Urothelium cell line (cell line): Measurements from ENCODE around the gene CNTNAP2.
"Not testable (repeated sequence)": the region's sequence is repeated elsewhere in the genome, so short reads cannot be mapped to it uniquely, and the experiment has no call there.

Experiments
- DNase-seq: peaks from one replicate; pipeline ENCODE4 v3.0.0; 2011; ENCODE audit warnings: low spot score, mixed read lengths
- FAIRE-seq: peaks from 2 replicates; lab custom pipeline; 2011; peaks lifted over from hg19 to GRCh38; lab: Jason Lieb, UNC

Gene CNTNAP2

DNA sequence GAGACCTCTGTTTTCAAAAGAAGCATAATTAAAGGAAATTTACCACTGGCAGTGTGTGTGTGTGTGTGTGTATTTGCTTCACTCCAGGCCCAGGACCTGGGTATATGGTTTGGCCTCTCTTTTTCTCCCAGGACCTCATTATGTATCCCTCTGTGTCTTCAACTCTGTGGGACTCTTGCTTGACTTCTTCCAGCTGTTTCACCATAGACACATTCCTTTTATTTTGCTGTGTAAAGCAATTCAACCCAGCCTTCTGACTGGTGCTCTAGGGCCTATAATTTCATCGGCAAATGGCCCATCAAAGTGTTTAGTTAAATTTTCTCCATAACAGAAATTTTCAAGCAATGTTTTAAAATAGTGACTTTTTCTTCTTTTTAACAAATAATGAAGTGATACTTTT lies 954.3 kb downstream of the CNTNAP2 start:
- FAIRE-seq, result no peak
- no peak for DNase-seq

DNA sequence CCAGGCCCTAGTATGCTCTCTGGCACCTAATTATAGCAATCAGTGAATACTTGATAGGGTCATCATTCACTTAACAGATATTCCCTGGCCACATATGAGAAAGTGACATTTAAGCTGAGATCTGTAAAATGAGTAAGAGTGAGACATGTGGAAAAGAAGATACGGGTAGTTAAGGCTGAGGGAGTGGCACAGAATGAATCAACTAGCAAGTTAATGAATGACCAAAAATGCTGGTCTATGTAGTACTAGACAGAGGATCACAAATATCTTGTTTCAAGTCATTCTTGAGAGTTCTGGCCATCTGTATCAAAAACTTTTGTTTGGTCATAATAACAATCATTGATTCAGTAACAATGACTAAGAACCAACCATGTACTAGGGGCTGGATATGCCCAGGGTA lies 954.9 kb downstream of the CNTNAP2 start:
- no peak for FAIRE-seq

DNA sequence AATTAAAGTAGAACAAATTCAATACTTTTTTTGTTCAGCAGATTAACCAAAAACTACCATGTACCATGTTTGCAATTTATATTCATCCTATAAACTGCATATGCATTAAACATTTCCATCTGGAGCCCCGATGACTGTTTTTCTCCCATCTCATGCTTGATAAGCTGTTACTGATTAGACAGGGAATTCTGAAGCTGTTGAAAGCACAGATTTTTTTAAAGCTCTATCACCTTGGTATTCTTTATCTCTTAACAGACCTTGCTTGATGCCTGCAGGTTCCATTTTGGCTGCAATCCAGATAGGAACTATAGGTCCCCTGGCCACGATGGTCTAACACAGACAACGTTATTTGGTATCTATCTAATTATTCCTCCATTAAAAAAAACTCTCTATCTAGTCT lies 961.7 kb downstream of the CNTNAP2 start:
- no peak for DNase-seq
- no peak for FAIRE-seq

More for the DNA sequence above, 954.9 kb downstream of the CNTNAP2 start:
- no peak for DNase-seq

DNA sequence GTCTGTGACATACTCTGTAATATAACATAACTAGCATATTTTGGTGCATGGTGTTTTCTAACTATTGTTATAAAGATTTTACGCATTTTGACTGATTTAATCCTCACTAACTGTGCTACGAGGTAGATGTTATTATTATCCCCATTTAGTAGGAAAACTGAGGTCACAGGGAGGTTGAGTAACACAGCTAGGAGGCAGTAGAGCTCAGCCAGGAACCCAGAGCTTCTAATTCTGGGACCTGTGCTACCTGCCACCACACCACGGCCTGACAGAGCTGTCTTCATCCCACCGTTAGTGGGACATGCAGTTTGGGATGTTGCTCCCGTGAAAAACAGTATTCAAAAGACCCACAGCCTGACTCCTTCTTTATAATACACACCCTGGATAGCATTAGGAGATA lies 962.5 kb downstream of the CNTNAP2 start:
- FAIRE-seq, result no peak
- no peak for DNase-seq

DNA sequence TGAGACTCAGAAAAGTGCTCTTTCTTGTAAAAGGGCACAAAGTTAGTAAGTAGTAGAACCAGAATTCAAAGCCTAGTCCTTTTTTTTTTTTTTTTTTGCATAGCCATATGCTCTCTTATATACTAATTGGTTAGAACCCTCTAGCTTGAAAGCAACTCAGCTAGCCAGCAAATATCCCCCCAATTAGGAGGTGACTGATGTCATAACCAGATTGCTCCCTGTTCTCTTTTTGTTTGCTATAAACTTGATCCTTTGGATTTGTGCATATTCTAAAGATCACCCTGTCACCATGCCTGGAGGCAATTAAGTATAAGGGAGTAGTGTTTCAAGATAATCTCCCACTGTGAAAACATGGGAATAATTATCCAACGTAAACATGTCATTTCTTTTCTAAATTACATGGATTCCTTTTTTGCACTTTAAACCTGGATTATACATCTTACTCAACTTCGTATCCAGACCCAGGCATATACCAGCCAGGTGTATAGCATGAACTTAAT lies 963.4 kb downstream of the CNTNAP2 start:
- DNase-seq (no peak), FAIRE-seq (no peak)

DNA sequence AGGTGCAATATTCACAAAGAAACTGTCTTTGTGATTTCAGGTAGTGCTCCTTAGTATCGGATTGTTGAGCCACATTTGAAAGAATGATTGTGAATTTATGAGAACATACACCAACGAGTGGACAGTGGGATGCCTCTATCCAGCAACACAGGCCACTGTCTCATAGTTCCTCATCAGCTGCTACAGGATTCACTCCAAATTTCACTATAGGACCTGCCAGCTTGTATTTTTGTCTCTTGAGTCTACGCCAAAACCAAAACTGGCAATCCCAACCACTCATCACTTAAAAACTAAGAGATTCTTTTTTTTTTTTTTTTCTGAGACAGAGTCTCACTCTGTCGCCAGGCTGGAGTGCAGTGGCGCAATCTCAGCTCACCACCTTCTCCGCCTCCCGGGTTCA lies 964.5 kb downstream of the CNTNAP2 start:
- DNase-seq (no peak), FAIRE-seq (no peak)

DNA sequence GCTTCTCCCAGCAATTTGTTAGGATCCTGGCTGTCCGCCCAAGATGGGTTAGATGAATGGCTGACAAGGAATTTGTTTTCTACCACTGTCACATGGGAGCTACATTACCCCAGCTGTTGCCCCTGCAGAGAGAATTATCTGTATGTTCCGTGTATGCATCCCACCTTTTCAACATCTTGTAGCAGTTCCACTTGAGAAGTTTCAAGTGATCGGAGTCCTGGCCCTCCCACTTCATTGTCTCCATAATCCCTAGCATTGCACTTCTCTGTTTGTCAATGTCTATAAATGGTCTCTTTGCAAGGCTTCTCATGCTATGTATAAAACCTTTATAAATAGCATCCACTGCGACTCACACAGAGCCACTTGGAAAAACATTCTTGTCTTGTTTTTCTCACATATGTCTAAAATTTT lies 972.5 kb downstream of the CNTNAP2 start:
- DNase-seq (no peak), FAIRE-seq (no peak)

DNA sequence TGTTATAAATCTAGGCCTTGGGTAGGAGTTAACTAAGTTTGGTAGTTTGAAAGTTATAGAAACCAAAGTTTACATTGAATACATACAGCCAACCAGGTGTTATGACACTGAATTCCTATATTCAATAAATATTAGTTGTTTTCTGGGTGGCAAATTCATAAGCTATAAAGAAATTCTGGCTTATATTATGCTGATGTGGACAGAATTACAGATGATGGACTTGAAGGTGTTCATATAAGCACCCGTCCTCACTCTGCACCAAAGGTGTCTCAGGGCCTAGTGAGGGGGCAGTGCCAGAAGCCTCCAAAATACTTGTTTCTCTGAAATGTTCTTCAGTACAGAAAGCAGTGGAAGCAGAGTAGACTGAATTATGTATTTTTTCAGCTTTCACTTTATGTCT lies 973.0 kb downstream of the CNTNAP2 start:
- no peak for FAIRE-seq
- DNase-seq, result no peak

DNA sequence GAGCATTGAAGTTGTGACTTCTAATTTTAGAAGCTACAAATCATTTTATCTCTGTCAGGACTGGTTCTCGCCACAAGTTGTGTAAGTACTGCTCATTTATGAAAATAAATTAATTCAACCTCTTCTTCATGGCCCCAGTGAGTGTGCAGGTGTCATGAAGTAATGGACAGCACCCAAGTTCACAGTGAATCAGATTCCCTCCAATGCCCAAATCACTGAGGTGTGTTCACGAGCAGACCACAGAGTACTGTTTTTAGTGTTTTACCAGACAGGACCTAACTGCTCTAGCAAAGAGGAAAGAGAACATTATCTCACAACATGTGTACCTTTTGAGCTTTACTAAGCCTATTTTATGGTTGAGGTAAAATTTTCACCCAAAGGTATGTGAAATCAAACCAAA lies 980.0 kb downstream of the CNTNAP2 start:
- DNase-seq, result no peak
- no peak for FAIRE-seq

DNA sequence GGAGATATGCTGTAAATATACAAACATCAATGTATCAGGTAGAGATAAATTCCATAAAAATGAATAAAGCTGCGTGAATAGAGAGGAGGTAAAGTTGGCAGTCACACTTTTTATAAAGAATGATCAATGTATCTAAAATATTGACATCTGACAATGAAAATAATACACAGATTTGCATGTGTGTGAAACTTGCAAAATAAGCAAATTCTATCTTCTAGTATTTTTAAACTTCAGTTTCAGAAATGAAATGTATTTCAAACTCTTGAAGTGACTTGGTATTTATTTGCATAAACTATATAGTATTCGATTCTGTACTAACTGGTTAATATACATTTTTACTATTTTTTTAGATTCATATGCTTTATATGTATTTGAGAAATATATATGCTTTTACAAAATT lies 986.6 kb downstream of the CNTNAP2 start:
- DNase-seq (no peak), FAIRE-seq (no peak)

DNA sequence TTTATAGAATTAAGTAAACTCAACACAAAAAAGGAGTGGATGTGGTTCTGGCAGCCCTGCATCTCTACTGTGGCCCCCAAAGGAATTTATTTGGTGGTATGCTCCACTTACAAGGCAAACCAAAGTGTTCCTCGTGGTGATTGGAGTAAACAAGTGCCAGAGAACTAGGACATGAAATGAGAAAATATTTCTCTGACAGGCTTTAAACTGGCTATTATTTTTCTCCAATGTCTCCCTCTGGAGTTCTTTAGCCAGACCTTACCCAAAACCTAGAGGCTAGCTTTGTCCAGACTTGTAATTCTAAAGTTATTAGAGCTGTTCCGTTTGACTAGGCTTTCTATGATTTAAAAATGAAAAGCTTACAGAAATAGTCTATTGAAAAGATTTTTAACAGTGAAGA lies 990.1 kb downstream of the CNTNAP2 start:
- FAIRE-seq, result no peak

DNA sequence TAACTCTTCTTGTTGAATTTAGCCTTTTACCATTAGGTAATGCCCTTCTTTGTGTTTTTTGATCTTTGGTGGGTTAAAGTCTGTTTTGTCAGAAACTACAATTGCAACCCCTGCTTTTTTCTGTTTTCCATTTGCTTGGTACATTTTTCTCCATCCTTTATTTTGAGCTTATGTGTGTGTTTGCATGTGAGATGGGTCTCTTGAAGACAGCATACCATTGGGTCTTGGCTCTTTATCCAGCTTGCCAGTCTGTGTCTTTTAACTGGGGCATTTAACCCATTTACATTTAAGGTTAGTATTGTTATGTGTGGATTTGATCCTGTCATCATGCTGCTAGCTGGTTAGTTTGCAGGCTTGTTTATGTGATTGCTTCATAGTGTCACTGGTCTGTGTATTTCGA lies 997.9 kb downstream of the CNTNAP2 start:
- DNase-seq, FAIRE-seq: not testable (repeated sequence)

More for the DNA sequence above, 990.1 kb downstream of the CNTNAP2 start:
- DNase-seq, result no peak

DNA sequence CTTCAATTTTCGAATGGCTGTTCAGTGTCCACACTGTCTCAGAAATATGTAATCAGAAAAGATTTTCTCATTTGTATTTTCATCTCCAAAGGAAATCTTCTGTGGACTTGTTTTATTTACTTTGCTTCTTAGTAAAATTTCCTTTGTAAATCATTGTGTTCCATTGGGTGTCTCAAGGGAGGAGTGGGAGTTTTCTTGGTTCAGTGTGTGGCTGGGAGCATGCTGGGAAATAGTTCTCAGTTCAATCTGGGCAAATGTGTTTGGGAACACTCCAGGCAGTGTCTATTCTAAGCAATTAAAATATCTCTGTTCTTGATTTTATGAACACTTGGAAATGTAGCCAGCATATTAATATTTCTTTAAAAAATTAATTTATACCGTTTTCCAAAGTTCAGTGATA lies 1019.8 kb downstream of the CNTNAP2 start:
- no peak for DNase-seq
- no peak for FAIRE-seq

DNA sequence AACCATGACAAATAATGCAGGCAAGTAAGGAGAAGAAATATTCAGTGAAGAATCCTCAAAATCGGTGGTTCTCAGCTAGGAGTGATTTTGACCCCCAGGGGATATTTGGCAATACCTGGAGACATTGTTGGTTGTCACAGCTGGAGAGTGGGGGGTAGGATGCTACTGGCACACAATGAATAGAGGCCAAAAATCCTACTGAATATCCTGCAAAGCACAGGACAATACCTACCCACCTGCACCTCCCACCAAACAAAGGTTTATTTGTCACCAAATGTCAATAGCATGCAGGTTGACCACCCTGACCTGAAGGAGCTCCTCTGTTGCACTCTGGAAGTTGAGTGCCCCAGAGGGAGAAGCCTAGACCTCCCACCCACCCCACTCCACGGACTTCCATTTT lies 1028.6 kb downstream of the CNTNAP2 start:
- FAIRE-seq, result no peak

DNA sequence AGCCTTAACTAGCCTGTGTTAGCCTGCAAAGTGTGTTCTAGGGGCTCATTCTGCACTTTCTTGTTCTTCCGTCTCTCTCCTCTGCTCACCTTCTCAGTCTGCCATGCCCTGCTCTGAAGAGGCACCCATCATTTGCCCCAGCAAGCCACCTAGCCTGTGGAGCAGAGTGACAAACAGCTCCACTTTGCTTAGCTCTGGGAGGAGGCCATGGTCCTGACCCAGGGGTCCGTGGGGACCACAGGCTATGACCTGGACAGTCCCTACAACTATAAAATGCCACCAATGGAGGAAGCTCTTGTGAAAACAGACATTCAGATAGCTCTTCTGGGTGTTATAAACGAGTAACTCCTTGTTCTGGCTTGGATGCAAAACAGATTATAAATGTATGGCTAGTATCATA lies 1029.6 kb downstream of the CNTNAP2 start:
- FAIRE-seq (no peak), DNase-seq (no peak)

More for the DNA sequence above, 1028.6 kb downstream of the CNTNAP2 start:
- no peak for DNase-seq

DNA sequence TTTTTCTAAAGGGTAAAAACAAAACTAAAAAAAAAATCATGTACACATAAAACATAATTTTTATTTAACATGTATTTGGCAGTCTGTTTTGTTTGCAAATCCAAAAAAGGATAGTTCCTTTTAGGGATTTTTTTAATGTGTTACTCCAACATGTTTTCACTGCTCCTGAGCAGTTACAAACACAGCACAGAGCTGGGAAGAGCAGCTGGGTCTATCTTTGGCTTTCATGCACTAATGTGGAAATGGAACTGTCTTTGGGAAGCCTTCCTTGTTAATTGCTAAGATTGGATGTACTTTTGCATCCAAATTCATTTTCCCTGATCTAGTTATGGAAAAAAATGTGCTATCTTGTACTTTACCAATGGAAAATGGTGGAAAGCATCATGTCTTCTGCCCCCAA lies 1035.1 kb downstream of the CNTNAP2 start:
- FAIRE-seq (no peak), DNase-seq (no peak)

DNA sequence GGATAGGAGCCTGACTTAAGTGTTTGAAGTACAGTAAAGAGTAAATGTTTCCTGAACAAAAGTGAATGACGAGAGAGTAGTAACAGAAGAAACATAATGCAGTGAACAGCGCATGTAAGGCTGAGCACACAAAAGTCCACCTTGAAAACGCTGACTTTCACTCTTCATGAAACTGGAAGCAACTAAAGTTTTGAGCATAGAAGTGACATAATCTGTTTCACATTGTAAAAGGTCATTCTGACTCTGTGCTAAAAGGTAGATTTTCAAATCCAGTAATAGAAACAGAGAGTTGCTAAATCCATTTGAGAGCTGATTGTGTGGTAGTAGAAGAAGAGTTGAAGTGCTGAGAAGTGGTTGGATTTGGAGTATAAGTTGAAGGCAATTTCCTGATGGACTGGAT lies 1037.0 kb downstream of the CNTNAP2 start:
- no peak for DNase-seq
- no peak for FAIRE-seq

DNA sequence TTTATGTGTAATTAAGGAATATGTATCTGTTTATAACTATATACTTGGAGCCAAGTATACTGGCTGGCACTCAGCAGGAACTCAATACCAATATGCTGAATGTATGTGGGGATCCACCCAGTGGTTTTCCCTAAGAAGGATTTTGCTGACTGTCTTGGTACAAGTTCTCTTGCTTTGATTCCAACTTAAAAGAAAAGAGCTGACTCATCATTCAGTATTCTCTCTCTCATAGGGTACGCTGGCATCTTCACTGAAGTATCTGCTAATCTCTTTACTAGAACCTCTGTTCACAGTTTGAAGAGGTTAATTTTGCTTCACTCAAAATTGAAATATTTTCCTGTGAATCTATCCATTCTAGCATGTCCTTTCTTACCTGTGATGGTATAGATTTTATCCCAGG lies 1044.8 kb downstream of the CNTNAP2 start:
- no peak for FAIRE-seq
- no peak for DNase-seq

DNA sequence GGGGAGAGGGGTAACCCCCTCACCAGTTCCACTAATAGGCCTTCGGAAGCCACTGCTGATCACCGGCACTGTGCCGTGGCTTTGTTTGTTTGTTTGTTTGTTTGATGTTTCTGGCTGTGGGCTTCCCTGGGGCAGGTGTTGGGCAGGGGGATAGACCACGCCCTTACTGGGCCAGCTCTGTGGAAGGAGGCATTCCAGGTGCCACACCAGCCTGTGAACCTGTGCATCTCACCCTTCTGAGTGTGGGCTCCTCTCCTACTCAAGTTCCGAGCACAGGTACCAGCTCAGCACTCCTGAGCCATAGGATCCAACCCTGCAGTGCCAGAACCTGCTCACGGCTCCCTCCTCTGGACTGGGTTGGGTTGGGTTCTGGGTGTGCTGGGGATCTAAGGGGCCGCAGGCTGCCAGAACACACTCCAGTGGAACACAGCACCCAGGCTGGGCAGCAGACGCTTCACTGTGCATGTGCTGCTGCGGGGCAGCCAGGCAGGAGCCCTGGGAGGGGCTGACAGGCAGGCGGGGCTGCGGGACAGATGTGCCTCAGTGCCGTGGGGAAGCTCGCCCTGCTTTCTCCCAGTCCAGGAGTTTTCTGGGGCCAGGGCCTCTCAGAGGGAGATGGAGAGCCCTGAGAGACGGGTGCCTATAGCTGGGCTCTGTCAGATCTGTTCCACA lies 1053.9 kb downstream of the CNTNAP2 start:
- no peak for FAIRE-seq

DNA sequence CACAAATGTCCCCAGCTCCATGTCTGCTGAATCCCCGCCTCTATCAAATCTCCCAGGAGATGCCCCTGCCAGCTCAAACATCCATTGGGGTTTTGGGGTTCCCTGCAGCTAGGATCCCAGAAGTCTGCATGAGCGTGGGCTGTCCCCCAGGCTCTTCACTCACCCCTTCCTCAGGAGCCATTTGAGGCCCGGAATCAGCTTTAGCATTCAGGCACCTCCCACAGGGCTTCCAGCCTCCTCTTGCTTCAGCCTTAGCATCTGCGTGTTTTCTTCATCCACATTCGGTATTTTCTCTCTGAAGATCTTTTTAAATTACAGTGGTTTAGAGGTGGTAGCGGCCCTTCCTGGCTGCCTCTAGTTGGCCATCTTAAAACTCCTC lies 1054.4 kb downstream of the CNTNAP2 start:
- FAIRE-seq (no peak), DNase-seq (no peak)

More for the DNA sequence above, 1053.9 kb downstream of the CNTNAP2 start:
- DNase-seq, result no peak

DNA sequence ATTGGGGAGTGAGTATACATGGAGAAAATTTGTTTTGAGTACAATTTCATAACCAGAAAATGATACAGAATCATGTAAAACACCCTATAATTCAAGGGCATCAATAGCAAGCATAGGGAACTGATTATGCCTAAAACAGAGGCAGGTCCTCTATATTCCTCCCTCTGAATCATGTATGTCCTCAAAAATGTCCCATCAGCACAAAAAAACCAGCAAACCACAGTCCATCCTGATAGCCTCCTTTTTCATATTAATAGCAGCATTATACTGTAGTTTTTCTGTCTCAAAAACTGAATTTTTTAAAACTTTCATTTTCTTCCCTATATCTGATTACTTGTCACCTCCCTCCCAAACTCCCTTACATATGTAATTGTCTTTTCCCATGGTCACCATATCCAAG lies 1057.3 kb downstream of the CNTNAP2 start:
- no peak for FAIRE-seq

DNA sequence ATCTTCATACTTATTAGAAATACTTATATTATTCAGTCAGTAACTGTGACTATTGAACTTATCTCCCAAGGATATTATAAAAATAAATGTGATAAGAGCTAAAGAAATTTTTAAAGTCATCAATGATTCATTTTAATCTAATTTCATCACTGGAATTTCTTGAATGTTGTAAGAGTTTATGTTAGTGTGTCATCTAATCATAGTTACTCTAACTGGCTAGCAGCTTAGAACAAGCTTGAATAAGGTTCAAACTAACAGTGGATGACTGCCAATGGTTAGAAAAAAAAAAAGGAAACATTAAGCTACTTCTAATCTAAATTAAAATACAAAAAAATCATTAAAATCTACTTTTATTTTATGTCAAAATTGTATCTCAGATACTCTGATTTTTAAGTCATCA lies 1066.3 kb downstream of the CNTNAP2 start:
- no peak for DNase-seq
- no peak for FAIRE-seq

More for the DNA sequence above, 1057.3 kb downstream of the CNTNAP2 start:
- no peak for DNase-seq

DNA sequence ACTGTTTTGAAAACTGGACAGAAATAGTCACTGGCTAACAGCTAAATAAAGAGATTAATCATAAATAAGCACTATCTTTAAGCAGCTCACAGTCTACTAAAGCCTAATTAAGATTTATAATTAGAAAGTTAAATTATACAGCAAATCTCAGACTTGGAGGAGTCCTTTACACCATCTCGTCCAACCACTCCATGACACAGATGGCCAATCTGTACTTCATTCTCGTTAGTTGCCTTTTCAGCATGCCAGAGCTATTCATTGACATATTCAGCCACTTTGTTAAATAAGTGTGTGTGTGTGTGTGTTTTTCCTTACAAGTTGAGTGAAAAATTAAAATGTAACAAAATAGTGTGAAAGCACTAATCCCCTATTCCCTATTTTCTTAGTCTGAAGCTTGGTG lies 1066.7 kb downstream of the CNTNAP2 start:
- DNase-seq (no peak), FAIRE-seq (no peak)
